CD4-positive, alpha-beta T cell treated with Interleukin-17A for 1 hour (primary cell): ENCODE measurements around the gene SNX14.
"Not testable (repeated sequence)": the region's sequence is repeated elsewhere in the genome, so short reads cannot be mapped to it uniquely, and the experiment has no call there.

Experiments used
- DNase-seq: peaks from one replicate; pipeline ENCODE4 v3.0.0-alpha.2; 2020

SNX14 gene

DNA sequence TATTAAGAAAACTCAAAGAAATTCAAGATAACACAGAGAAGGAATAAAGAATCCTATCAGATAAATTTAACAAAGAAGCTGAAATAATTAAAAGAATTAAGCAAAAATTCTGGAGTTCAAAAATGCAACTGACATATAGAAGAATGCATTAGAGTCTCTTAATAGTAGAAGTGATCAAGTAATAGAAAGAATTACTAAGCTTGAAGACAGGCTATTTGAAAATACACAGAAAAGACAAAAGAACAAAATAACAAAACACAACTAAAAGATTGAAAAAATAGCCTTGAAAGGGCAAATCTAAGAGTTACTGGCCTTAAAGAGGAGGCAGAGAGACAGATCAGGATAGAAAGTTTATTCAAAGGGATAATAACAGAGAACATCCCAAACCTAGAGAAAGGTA is 12.1 kb downstream of the SNX14 start:
- no peak for DNase-seq

GRCh38 chr6:85580878-85581267 is 12.8 kb downstream of the SNX14 start:
- no peak for DNase-seq

- DNase-seq: no peak
Measured at GRCh38 chr6:85580118-85580877, 13.4 kb downstream of the SNX14 start.

- DNase-seq: no peak
Measured at GRCh38 chr6:85579581-85579980, 14.1 kb downstream of the SNX14 start.

- DNase-seq: no peak
Measured at GRCh38 chr6:85576476-85576875, 17.2 kb downstream of the SNX14 start.

GRCh38 chr6:85574932-85575598 is 18.6 kb downstream of the SNX14 start:
- no peak for DNase-seq

DNA sequence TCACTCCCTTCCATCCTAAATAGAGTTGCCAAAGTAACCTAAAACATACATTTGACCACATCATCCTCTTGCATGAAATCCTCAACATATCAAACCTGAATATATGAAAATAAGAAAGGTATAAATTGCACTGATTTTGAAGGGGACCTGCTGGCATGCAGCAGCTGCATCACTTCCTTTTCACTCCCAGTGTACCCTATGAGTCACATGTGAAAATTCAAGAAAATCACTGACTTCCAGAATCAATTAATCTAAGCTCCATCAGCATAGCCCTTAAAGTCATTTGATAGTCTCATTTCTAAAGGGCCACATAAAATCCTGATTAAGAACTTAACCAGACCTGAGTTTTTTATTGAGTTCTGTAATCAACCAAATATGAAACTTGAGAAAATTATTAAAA is 24.3 kb downstream of the SNX14 start:
- no peak for DNase-seq

DNA sequence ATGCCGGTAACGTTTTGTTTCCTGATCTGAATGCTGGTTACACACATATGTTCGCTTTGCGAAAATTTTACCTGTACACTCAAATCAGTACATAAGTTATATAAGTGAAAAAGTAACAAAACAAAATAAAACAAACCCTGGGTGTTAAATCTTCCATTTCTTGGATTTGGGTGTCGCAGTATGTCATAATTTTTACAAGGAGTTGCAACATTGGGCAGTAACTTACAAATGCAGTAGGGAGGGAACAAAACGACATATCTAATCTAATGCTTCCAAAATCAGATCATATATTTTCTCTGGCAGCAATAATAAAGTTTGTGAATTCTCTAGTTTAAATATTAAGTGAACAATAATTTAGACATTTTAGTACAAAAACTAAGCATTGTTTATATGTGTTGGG is 25.2 kb downstream of the SNX14 start:
- DNase-seq: no peak

DNA sequence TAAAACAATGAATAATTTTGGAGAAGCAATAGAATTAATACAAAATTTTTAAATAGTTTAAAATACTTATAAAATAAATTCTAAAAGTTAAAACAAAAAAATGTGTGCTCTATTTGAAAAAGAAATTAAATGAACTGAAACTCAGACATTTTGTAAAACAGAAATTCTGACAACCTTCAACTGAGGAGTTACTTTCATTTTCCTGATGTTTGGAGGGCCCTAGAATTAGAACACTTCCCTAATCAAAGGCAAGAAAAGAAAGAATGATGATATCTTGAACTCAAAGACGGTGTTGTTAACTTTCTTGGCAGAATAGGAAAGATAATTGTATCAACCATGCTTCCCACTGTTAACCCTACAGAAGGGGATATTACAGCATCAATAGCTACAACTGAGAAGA is 27.9 kb downstream of the SNX14 start:
- DNase-seq: no peak

- not testable (repeated sequence) for DNase-seq
Measured at GRCh38 chr6:85564223-85564622, 29.4 kb downstream of the SNX14 start.

DNA sequence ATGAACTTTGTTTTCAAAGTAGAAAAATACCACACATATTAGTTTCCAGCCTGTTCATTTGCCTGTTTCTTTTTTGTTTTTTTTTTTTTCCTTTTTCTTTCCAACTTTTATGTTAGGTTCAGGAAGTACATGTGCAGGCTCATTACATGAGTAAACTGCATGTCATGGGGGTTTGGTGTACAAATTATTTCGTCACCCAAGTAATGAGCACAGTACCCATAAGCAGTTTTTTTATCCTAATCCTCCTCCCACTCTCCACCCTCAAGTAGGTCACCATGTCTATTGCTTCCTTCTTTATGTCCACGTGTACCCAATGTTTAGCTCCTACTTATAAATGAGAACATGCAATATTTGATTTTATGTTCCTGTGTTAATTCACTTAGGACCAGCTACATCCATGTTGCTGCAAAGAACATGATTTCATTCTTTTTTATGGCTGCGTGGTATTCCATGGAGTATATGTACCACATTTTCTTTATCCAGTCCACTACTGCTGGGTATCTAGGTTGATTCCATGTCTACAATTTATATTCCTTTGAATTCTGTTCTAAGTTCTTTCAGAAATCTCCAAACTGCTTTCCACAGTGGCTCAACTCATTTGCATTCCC is 31.8 kb downstream of the SNX14 start:
- no peak for DNase-seq

DNA sequence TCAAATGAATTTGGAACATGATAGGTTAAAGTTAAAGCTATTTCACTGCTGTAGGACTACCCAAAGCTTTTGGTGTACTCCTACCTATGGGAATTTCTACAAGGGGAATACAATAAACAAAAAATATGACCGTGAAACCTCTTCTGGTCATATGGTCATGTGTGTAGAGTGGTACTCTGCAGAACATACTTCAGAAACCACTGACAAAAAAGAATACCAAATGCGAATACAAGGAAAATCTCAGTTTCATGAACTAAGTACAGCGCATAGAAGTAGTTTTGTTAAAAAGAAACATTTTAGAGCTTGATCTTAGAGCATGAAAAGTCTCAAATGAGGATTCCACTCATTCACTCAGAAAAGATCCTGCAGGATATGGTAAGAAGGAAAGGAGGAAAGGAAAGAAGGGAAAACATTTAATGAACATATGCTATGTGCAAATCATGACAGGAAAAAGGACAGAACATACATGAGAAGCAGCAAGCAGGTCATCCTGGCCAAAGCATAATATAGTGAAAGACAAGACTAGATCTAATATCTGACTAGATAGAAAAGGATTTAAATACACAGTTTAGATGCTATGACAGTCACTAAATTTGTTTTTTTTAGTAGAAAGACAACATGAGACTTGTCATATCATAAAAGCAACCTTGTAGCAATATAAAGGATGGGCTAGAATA is 36.5 kb downstream of the SNX14 start:
- DNase-seq: no peak

DNA sequence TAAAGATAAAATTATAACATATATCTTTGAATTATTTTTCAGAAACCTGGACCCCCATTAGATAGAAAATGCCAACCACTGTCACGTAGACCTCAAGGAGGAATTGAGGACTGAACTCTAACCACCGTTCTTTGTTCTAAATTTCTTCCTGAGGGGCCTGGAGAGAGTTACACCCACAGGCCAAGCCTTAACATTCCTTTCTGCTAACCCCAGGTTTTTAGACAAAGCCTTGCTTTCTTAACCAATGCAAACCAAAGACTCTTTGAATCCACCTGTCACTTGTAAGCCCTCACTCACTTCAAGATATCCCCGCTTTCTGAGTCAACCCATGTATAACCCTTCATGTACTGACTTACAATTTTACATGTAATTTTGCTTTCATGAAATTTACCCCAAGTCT is 41.0 kb downstream of the SNX14 start:
- DNase-seq: no peak

GRCh38 chr6:85551264-85551663 is 42.4 kb downstream of the SNX14 start:
- peak; percentile 4 for DNase-seq

DNA sequence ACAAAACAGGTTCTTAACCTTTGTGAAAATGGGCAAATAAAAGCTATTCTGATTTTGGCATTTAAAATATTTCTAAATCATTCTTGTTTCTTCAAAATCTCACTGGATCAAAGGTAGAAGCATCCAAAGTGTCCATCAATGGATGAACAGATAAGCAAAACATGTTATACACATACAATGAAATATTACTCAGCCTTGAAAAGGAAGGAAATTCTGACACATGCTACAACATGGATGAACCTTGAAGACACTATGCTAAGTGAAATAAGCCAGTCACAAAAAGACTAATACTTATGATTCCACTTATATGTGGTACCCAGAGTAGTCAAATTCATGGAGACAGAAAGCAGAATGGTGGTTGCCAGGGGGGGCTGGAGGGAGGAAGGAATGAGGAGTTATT is 45.9 kb downstream of the SNX14 start:
- no peak for DNase-seq

DNA sequence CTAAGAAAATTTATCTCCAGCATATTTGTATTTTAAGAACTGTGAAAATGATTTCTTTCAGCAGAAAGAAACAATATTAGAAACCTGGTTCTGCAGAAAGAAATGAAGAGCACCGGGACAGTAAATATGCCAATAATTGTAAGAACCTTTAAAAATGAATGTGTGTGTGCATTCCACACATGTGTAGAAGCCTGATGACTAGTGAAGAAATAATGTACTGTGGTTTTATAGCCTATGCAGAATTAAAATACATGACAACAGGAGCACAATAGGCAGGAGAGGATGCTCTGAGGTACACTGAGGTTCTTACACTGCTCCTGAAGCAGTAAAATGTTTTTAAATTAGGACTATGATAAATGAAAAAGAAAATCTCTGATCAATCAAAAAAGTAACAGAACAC is 48.9 kb downstream of the SNX14 start:
- DNase-seq: no peak

- DNase-seq: peak; percentile 20
Measured at GRCh38 chr6:85537055-85537494, 56.6 kb downstream of the SNX14 start.

DNA sequence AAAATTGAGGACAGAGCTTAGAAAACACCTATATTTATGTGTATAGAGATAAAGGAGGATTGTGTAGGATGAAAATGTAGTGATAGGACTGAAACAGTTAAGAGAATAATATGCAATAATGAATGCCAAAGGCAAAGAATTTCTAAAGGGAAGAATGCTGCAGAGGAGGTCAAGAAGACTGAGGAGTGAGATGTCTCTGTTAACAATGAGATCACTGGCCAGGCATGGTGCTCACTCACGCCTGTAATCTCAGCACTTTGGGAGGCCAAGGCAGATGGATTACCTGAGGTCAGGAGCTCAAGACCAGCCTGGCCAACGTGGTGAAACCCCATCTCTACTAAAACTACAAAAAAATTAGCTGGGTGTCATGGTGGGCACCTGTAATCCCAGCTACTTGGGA is 69.4 kb downstream of the SNX14 start:
- DNase-seq: not testable (repeated sequence)

DNA sequence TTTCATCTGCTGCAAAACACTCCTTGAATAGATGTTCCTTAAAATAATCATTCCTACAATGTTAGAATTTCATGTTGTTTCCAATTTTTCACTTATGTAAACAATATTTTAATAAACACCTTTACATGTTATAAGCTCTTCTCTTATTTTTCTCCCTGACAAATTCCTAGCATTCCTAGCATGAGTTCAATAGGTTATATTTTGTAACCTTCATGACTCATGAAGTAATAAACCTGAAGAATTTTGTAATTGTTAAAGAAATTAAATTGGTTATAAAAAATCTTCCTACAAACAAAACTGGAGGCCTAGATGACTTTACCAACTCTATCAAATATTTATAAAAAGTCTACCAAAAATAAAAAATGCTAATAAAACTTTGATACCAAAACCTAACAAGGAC is 77.5 kb downstream of the SNX14 start:
- DNase-seq: no peak

- no peak for DNase-seq
Measured at GRCh38 chr6:85506441-85507093, 87.1 kb downstream of the SNX14 start.

- DNase-seq: peak; percentile 3
Measured at GRCh38 chr6:85498596-85499258, 94.9 kb downstream of the SNX14 start.

- DNase-seq: no peak
Measured at GRCh38 chr6:85496856-85497255, 96.8 kb downstream of the SNX14 start.
